Measurements from ENCODE around the gene NAALADL2.

NAALADL2 gene

DNA sequence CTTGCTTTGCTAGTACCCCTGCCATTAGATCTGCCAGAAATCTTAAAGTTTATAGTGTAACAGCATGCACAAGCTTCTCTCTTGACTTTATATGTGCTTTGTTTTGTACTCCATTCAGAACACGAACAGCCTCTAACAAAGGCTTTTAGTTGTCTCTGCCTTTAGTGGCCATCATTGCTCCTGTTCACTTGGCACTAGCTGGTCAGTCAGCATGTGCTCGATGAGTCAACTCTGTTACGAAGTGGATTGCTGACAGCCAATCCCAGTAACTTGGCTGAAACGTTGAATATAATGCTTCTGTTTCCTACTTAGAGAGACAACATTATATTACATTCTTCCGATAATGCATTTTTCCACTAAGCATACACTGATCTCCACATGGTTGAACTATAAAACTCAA lies 349.2 kb downstream of the NAALADL2 start:
- DNase-seq (ENCODE audit: low read depth) = no peak

DNA sequence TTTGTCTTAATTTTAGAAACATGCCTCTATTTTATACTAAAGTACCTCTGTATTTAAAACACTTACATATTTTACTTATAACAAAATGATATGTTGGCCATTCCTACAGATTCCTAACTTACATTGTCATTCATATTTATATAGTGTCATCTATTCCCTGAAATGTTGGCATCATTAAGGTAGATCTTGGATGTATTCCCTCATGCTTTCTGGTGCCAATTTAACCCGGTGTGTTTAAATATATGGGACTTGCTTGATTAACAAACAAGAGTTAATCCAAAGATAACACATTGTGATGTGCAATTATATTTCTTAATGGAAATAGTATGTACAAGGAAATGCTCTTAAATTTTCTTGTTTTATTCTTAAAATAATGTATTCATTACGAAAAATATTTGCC lies 352.3 kb downstream of the NAALADL2 start:
- no peak for DNase-seq (ENCODE audit: low read depth)

DNA sequence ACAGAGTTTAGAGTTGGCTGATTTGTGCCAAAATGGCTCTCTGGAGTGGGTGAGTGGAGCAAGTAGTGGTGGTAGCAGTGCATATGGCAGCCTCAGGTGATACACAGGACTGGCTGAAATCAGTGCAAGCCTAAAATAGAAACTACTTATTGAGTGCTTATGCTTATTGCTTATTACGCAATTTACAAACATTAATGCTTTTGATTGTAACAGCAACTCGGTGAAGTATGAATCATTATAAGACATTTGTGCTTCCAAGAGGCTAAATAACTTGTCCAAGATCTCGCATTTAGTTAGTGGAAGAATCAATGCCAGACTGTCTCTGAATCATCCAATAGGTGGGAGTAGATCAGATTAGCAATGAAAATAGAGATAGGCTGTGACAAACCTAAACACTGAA lies 353.8 kb downstream of the NAALADL2 start:
- no peak for DNase-seq (ENCODE audit: low read depth)

DNA sequence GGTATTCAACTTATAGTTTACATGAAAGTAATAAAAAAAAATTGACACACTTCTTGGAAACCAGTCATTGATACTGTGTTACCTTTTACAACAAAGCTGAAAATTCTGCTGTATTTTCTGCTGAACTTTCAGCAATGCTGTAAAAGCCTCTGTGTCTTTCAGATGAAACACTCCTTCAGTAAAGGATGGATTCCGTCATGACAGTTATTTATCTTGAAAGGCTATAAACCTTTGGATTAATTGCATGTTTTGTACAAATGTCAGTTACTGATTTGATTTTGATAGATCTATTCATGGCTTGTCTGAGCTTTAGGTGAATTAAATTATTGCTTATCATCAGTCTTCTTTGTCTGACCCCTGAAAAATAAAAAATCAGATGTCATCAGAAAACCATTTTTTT lies 355.1 kb downstream of the NAALADL2 start:
- DNase-seq (ENCODE audit: low read depth) = no peak

DNA sequence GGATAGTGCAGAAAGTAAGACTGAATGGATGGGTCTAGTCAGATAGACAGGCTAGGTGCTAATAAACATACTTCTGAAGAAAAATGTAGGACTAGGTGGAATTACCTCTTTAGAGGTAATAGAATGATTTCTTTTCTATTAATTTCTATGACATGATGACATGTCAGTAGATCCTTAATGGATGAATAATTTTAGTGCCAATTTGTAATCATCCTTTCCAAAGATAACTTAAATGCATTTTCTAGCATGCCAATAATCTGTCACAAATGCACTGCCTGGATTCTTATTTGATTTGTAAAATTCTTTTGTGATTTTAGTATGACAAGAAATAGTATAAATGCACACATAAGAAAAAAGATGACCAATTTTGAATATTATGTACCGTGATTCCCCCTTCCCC lies 356.7 kb downstream of the NAALADL2 start:
- DNase-seq (ENCODE audit: low read depth) = no peak

DNA sequence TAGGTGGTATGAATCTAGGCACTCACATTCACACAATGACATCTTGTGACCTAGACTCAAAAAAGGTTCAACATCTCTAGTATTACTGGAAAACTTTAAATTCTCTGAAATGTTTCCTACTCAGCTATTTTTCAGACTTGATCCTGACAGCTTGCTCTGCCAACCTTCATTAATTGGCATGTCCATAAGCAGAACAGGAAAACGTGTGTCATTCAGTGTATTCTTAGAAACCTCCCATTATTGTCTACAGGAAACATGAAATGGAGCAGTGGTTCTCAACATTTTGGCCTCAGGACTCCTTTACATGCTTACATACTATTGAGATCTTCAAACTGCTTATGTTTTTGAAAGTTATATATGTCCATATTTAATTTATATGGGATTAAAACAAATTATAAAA lies 363.2 kb downstream of the NAALADL2 start:
- DNase-seq (ENCODE audit: low read depth) = no peak

DNA sequence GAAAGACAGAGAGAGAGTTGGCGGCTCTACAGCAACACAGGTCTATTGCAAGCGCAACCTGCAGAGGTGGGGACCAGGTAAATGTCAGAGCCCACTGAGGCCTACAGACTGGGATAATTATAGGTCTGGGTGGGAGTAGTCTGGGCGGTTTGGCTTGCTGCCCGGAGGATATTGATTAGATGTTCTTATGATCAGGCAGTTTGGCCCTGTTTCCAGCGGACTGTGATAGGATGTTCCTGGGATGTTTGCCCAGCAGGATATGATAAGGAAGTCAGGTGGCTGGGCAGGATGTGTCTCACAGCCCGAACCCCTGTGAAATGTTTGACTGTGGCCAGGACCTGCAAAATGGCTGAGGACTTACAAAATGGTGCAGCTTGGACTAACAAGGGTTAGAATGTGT lies 364.9 kb downstream of the NAALADL2 start:
- DNase-seq (ENCODE audit: low read depth) = no peak

DNA sequence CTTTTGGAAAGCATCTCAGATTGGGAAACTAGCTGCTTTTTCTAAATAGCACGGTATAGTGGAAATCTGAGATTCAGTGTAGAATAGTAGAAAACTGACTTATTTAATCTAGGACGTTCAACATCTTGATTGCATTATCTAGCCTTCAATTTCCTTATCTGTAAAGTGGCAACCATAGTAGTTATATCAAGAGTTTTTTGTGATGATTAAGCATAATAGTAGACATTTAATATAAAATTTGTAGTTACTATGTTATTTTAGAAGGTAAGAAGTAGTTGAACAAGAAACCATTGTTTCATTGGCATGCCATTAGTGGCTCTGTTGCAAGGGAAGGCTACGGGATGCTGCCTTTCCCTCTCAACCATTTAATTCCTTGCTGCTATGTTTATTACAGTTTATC lies 367.3 kb downstream of the NAALADL2 start:
- DNase-seq (ENCODE audit: low read depth) = no peak

DNA sequence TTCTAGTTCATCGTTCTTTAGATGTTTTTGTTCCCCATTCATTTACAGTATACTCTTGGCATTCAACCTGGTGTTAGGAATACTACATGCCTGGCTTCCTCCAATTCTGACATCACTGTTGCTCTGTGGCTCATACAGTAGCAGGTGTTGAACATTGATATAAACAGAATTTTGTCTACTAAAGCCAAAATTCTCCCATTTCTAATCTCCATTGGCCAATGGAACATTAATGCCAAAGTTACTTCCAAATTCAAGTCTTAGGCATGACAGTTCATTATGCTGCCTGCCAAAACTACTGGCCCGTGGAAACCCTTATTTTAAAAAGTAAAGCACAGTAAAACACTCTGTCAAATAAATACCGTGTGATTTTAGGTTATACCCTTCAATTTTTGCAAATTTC lies 368.0 kb downstream of the NAALADL2 start:
- no peak for DNase-seq (ENCODE audit: low read depth)

DNA sequence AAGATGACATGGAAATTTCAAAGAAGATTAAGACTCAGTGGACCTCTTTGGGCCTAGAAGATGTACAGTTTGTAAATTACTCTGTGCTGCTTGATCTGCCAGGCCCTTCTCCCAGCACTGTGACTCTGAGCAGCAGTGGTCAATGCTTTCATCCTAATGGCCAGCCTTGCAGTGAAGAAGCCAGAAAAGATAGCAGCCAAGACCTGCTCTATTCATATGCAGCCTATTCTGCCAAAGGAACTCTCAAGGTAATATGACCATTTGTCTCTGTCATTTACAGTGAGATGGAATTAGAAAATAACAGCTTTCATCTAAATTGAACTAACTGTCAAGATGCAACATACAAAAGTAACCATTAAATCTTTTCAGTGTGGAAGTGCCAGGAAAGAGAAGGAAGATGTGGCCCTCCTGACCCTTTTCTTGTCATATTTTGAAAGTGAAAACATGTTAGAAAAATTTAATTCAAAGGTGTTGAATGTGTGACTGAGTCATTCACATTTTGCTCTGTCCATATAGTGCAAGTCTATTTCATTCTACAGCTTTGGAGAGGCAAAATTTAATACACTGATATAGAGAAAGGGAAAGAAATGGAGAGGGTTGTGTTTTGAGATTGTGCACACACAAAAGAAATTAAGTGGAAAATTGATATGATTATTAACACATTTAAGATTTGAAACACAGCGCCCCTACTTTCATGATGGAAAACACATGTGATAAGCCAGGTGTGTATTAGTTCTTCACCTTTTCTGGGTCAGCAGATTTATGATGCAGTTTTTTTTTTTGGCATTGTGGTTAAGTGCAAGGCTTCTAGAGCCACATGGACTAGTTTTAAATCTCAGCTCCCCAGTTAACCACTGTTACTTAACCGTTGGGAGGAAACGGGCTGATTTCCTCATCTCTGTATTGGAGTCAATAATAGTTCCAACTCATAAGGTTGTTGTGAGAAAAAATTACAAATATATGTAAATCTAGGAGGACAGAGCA lies 375.1 kb downstream of the NAALADL2 start:
- no peak for DNase-seq (ENCODE audit: low read depth)

DNA sequence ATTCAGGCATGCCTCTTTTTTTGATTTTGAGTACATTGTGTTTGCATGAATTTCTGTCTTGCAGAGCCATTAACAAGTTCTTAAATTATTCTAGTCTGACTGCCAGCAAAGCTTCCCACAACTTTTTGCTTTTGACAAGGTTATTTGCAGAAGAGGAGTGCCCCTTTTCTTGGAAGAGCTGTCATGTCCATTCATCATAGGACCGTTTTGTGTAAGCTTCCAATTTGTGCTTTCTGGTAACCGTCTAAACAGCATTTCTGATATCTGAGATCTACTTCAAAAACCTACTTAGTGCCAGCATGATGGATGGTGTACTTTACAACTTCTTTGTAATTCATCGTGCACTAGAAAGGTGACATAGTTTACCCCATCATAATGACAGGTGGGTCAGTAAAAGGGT lies 379.7 kb downstream of the NAALADL2 start:
- no peak for DNase-seq (ENCODE audit: low read depth)

DNA sequence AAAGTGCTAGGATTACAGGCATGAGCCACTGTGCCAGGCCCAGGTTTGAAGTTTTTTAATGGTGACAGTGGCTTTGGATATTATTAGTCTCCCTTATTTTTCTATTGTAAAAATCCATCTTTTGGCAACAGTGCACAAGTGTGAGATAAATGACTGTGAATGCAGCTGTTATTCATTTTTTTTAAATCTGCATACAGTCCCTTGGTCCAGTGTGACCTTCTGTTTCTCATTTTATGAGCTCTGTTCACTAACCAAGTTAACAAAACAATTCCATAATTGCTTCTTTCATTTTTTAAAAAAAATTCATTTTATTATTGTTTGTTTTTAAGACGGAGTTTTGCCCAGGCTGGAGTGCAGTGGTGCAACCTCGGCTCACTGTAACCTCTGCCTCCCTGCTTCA lies 381.8 kb downstream of the NAALADL2 start:
- no peak for DNase-seq (ENCODE audit: low read depth)

DNA sequence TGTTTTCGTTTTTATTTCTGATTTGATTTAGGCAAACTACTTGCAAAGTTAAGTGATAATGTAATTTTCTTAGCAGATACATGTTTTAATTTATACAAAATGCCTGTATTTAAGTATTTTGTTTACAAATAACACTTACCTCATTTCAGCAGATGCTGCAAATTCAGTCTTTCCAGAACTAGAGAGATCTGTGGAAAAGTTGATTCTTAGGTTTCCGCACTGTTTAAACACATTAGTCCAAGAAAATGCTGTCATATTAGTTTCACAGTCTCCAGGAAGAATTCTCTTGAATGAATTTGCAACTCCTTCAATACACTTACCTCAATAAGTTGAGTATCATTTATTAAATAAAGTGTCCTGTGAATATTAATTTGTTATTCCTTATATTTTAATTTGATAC lies 383.1 kb downstream of the NAALADL2 start:
- DNase-seq (ENCODE audit: low read depth) = no peak

DNA sequence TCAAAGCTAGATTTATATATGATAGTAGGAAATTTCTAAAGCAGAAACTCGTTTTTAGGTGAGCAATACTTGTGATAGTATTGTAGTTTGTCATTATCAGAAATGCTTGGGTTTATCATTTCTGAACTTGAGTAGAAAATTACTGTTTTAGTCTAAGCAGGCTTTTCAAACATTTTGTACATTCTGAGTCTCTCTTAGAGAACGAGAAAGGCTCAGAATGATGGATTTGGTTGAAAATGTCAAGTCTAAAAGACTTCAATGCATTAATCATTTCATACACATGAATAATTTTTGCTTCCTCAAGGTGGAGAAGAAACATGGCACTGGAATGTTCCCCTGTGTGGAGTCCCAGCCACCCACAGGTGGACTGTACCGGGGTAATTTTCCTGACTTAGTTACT lies 387.1 kb downstream of the NAALADL2 start:
- DNase-seq (ENCODE audit: low read depth) = no peak

DNA sequence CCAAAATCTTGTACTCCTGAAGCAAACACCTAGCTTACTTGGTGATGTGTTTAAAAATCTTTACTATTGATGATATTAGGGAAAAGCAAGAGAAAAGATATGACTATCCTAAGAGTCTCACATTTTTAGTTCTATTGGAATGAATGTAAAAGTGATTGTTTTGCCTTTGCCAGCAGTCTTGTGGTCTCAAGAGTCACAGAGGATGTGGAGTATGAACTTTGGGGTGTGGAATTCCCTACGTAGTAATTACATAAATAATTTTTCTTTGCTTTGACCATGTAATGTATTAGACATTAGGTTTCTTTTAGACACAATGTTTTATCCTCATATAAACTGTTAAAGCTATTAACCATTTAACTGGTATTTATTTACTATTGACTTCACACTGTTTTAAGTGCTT lies 387.6 kb downstream of the NAALADL2 start:
- no peak for DNase-seq (ENCODE audit: low read depth)

DNA sequence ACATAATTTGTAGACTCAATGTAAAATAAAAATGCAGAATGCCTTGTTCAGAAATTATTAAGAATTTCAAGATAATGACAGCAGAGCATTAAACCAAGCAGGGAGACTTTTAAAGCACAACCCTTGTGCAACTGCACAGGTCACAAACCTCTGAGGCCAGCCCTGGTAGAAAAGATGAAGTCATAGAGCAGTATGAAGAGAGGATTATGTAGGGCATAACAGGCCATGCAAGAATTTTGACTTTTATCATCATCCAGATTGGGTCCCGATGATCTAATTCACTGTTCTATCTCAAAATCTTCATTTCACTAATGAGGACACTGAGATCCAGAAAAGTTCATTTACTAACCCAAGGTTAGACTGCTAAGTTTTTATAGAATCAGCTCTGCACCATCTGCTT lies 388.5 kb downstream of the NAALADL2 start:
- DNase-seq (ENCODE audit: low read depth) = no peak

DNA sequence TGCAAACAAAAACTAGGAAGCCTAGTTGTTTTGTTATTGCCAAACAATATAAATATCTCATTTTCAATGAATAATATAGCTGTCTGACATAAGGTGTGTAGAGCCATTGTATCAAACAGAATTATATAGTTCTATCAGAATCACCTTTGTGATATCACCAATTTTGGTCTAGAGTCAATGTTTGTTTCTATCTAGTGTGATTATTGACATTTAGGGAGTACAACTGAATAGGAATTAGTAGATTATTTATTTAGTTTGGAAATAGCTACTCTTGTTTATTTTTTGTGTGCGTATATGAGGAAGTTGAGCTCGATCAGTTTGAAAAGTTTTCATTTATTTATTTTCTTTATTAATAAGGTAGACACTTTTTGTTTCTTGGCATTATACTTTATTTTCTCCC lies 389.7 kb downstream of the NAALADL2 start:
- no peak for DNase-seq (ENCODE audit: low read depth)

DNA sequence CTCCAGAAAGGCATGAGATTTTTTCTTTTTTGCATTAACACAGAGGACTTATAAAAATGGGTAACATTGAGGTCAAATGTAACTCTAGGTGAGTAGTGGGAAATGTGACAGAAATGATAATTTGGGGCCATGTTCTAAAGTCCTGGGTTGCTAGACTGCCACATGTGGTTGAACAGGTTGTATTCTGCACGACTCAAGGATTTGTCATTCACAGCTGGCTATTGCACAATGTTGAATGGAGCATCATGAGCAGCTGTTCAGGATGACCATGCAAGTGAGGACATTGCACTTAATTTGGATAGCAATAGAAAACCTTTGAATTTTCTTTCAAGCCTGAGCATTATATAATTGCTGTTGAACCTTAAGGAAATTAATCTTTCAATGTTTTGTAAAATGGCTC lies 396.6 kb downstream of the NAALADL2 start:
- no peak for DNase-seq (ENCODE audit: low read depth)

DNA sequence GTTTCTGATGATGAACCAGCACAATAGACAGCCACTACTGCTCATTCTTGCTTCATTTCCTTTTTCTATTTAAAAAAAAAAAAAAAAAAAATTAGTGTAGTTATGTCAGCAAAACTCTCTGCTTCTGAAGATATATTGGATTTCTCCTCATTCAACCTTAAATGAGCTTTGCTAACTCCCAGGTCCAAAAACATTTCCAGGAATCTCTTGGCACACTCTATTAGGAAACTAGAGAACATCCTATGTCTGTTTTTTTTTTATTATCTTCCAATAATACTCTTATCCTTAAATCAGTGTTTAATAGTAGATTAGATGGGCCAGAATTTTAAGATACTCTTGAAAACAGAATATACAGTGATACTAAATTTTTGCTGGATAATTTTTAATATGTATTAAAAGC lies 398.0 kb downstream of the NAALADL2 start:
- DNase-seq (ENCODE audit: low read depth) = no peak

DNA sequence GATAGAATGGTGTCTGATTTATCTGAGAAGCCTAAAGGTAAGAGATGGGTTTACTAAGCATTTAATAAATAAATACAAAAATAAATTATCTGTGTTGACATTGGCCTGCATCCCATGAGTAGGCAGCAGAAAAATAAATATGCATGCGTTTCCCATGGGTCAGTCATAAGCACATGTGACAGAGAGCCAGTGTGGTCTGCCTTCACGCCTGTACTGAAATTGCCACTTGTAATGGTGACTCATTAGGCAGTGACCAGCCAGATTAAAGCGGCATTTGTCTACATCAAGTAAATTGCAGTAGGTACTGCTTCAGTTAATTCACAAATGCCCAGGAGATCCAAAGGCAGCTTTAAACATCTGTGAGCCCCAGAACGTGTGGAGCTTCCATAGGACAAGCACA lies 399.6 kb downstream of the NAALADL2 start:
- DNase-seq (ENCODE audit: low read depth) = no peak

DNA sequence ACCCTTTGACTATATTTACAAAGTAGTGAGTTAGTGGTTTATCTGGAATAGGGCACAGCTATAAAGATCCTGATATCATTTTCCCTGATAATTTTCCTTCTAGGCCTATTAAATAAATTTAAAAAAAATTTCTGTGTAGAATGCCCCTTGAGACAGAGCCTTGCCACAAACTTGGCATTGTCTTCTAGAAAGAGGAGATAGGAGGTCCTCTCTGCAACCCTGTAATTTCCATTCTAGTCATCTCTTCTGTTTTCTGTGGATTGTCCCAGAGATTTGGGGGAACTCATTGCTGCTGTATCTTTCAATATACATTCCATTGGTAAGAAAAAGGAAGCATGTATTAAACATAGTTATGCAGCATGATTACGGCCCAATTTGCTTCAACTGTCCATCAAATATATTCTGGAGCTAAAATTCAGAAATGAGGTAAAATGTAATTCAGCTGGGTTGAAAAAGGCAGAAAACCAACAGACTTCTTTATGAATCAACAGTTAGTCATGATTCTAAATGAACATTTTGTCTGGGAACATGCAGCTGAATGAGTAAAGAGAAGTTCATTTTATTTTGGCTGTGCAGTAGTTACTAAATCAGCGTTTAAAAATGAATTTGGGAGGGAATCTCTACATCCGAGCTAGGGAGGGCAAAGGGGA lies 401.1 kb downstream of the NAALADL2 start:
- DNase-seq (ENCODE audit: low read depth) = no peak

DNA sequence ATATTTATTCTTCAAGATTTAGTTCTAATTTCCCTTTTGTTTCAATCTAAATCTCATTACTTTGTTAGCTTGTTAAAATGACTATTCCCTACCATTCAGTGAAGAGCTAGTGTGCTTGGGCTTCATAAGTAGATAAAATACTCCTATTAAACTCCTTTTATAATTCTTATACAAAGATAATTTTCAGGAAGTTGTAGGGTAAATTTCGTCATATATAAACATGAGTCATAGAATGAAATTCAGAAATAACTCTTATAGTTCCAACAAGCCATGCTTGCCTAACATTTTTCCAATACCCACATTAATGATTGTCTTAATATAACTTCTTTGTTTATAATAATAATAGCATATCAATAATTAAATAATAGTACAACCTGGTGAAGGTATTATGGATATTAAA lies 407.3 kb downstream of the NAALADL2 start:
- DNase-seq (ENCODE audit: low read depth) = no peak

DNA sequence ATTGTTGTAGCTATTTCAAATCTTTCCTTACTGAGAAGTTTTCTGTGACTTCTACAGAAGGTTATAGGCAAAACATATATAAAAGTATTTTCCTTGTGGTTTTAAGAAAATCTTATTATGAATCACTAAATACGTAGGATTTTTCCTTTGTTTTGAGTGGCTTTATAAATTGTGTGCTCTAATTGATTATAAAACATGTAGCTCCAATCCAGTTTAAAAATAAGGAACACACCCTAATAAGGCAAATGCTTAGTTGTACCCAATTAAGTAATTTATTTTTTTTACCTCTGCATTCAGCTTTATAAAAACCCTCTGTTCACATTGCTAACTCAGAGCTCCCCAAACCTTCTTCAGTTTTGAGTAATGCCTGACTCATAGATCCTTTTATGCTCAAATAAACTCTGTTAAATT lies 408.0 kb downstream of the NAALADL2 start:
- DNase-seq (ENCODE audit: low read depth) = no peak

DNA sequence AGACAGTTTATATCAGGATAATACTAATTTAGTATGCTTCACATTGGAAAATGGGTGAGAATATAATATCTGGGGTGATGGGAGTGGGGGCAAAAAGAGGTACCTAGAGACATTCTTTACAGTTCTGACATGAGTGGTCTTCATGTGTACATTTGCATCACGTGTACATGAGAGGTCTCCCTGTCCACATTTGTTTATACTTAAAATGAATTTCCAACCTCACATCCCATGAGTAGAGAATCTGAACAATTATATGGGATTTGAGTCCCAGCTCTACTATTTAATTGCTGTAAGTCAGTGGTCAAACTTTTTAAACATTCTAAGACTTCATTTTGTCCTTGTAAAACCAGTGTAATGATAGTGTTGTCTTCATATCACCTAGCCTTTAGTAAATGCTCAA lies 408.4 kb downstream of the NAALADL2 start:
- DNase-seq (ENCODE audit: low read depth) = no peak

Measured in activated T-helper 9 cell treated with anti-CD3 and anti-CD28 coated beads, Interleukin-2, amount 50 U/mL, for 16 hours (primary cell).